ENCODE data around the gene SH3GL1.
"Not testable (repeated sequence)": the region's sequence is repeated elsewhere in the genome, so short reads cannot be mapped to it uniquely, and the experiment has no call there.

SH3GL1 gene

GRCh38 chr19:4354282-4354681, 46.1 kb downstream of the SH3GL1 start:
- Histone ChIP-seq H3K4me2 (ENCODE audit: low read length) (no peak overlapping the region), H3K9me3 (replicated peaks; ENCODE audit: low read length) (no peaks in the 10 kb centered on the region), H3K27me3 (ENCODE audit: control insufficient read depth, insufficient read depth, low read length) (no peaks in the 10 kb centered on the region), H3K4me3 (ENCODE audit: low read length) (no peak overlapping the region), H3K9ac (ENCODE audit: low read depth, low read length) (no peak overlapping the region), H3K4me1 (ENCODE audit: control insufficient read depth, insufficient read depth, low read length) (no peaks in the 10 kb centered on the region), H3K36me3 (ENCODE audit: insufficient read depth, low read length) (peaks cover 9% of the 10 kb centered on the region)

GRCh38 chr19:4352701-4353121, 47.6 kb downstream of the SH3GL1 start:
- Histone ChIP-seq H3K4me2 (ENCODE audit: low read length) (no peak overlapping the region), H3K36me3 (ENCODE audit: insufficient read depth, low read length) (no peaks in the 10 kb centered on the region), H3K9ac (ENCODE audit: low read depth, low read length) (no peak overlapping the region), H3K4me1 (ENCODE audit: control insufficient read depth, insufficient read depth, low read length) (no peaks in the 10 kb centered on the region), H3K27me3 (ENCODE audit: control insufficient read depth, insufficient read depth, low read length) (no peaks in the 10 kb centered on the region), H3K9me3 (replicated peaks; ENCODE audit: low read length) (no peaks in the 10 kb centered on the region), H3K4me3 (ENCODE audit: low read length) (no peak overlapping the region)

- no peak overlapping the region for H3K4me3 ChIP-seq (ENCODE audit: low read length)
- no peak overlapping the region for H3K4me2 ChIP-seq (ENCODE audit: low read length)
- no peaks in the 10 kb centered on the region for H3K4me1 ChIP-seq (ENCODE audit: control insufficient read depth, insufficient read depth, low read length)
- H3K27me3 ChIP-seq (ENCODE audit: control insufficient read depth, insufficient read depth, low read length), result no peaks in the 10 kb centered on the region
- H3K9me3 ChIP-seq (replicated peaks; ENCODE audit: low read length), result no peaks in the 10 kb centered on the region
- peaks cover 3% of the 10 kb centered on the region for H3K36me3 ChIP-seq (ENCODE audit: insufficient read depth, low read length)
- no peak overlapping the region for H3K9ac ChIP-seq (ENCODE audit: low read depth, low read length)
Observed at GRCh38 chr19:4350726-4351125, 49.6 kb downstream of the SH3GL1 start.

GRCh38 chr19:4350111-4350510, 50.2 kb downstream of the SH3GL1 start:
- Histone ChIP-seq H3K27me3 (ENCODE audit: control insufficient read depth, insufficient read depth, low read length) (no peaks in the 10 kb centered on the region), H3K9ac (ENCODE audit: low read depth, low read length) (no peak overlapping the region), H3K4me1 (ENCODE audit: control insufficient read depth, insufficient read depth, low read length) (no peaks in the 10 kb centered on the region), H3K9me3 (replicated peaks; ENCODE audit: low read length) (no peaks in the 10 kb centered on the region), H3K36me3 (ENCODE audit: insufficient read depth, low read length) (peaks cover 3% of the 10 kb centered on the region), H3K4me2 (ENCODE audit: low read length) (no peak overlapping the region), H3K4me3 (ENCODE audit: low read length) (no peak overlapping the region)

GRCh38 chr19:4349225-4349624, 51.1 kb downstream of the SH3GL1 start:
- not testable (repeated sequence) for H3K4me3 ChIP-seq (ENCODE audit: low read length); H3K9ac ChIP-seq (ENCODE audit: low read depth, low read length); H3K4me1 ChIP-seq (ENCODE audit: control insufficient read depth, insufficient read depth, low read length); H3K36me3 ChIP-seq (ENCODE audit: insufficient read depth, low read length); H3K4me2 ChIP-seq (ENCODE audit: low read length); H3K27me3 ChIP-seq (ENCODE audit: control insufficient read depth, insufficient read depth, low read length); H3K9me3 ChIP-seq (replicated peaks; ENCODE audit: low read length)

- Histone ChIP-seq H3K4me3 (ENCODE audit: low read length) (no peak overlapping the region), H3K36me3 (ENCODE audit: insufficient read depth, low read length) (peaks cover 3% of the 10 kb centered on the region), H3K27me3 (ENCODE audit: control insufficient read depth, insufficient read depth, low read length) (no peaks in the 10 kb centered on the region), H3K4me2 (ENCODE audit: low read length) (no peak overlapping the region), H3K9me3 (replicated peaks; ENCODE audit: low read length) (no peaks in the 10 kb centered on the region), H3K4me1 (ENCODE audit: control insufficient read depth, insufficient read depth, low read length) (peaks cover 7% of the 10 kb centered on the region), H3K9ac (ENCODE audit: low read depth, low read length) (no peak overlapping the region)
Observed at GRCh38 chr19:4347521-4347920, 52.8 kb downstream of the SH3GL1 start.

- H3K4me1 ChIP-seq (ENCODE audit: control insufficient read depth, insufficient read depth, low read length), result peaks cover 13% of the 10 kb centered on the region
- no peaks in the 10 kb centered on the region for H3K9me3 ChIP-seq (replicated peaks; ENCODE audit: low read length)
- H3K9ac ChIP-seq (ENCODE audit: low read depth, low read length), result no peak overlapping the region
- no peak overlapping the region for H3K4me3 ChIP-seq (ENCODE audit: low read length)
- H3K36me3 ChIP-seq (ENCODE audit: insufficient read depth, low read length), result peaks cover 3% of the 10 kb centered on the region
- no peak overlapping the region for H3K4me2 ChIP-seq (ENCODE audit: low read length)
- H3K27me3 ChIP-seq (ENCODE audit: control insufficient read depth, insufficient read depth, low read length), result no peaks in the 10 kb centered on the region
Observed at GRCh38 chr19:4346020-4346383, 54.3 kb downstream of the SH3GL1 start.

- Histone ChIP-seq H3K27me3 (ENCODE audit: control insufficient read depth, insufficient read depth, low read length) (no peaks in the 10 kb centered on the region), H3K4me2 (ENCODE audit: low read length) (no peak overlapping the region), H3K4me1 (ENCODE audit: control insufficient read depth, insufficient read depth, low read length) (peaks cover 13% of the 10 kb centered on the region), H3K36me3 (ENCODE audit: insufficient read depth, low read length) (peaks cover 3% of the 10 kb centered on the region), H3K9me3 (replicated peaks; ENCODE audit: low read length) (no peaks in the 10 kb centered on the region), H3K9ac (ENCODE audit: low read depth, low read length) (no peak overlapping the region), H3K4me3 (ENCODE audit: low read length) (no peak overlapping the region)
Observed at GRCh38 chr19:4345342-4346019, 54.9 kb downstream of the SH3GL1 start.

- Histone ChIP-seq H3K4me3 (ENCODE audit: low read length) (peak within 1 kb of the TSS; percentile 88), H3K4me1 (ENCODE audit: control insufficient read depth, insufficient read depth, low read length) (peaks cover 14% of the 10 kb centered on the region), H3K4me2 (ENCODE audit: low read length) (peak within 1 kb of the TSS; percentile 99), H3K9ac (ENCODE audit: low read depth, low read length) (peak within 1 kb of the TSS; percentile 84), H3K9me3 (replicated peaks; ENCODE audit: low read length) (no peaks in the 10 kb centered on the region), H3K36me3 (ENCODE audit: insufficient read depth, low read length) (peaks cover 3% of the 10 kb centered on the region), H3K27me3 (ENCODE audit: control insufficient read depth, insufficient read depth, low read length) (no peaks in the 10 kb centered on the region)
Observed at GRCh38 chr19:4343370-4344307, 56.7 kb downstream of the SH3GL1 start, which contains the start of gene MPND. Gene MPND (plus strand): TSS chr19:4343562. CDS start chr19:4343594, 32 bp downstream.

GRCh38 chr19:4342615-4343369, 57.6 kb downstream of the SH3GL1 start:
- peaks cover 20% of the 10 kb centered on the region for H3K4me1 ChIP-seq (ENCODE audit: control insufficient read depth, insufficient read depth, low read length)
- H3K36me3 ChIP-seq (ENCODE audit: insufficient read depth, low read length), result peaks cover 3% of the 10 kb centered on the region
- peak overlapping the region; percentile 84 for H3K9ac ChIP-seq (ENCODE audit: low read depth, low read length)
- H3K27me3 ChIP-seq (ENCODE audit: control insufficient read depth, insufficient read depth, low read length), result no peaks in the 10 kb centered on the region
- H3K4me3 ChIP-seq (ENCODE audit: low read length), result peak overlapping the region; percentile 88
- H3K9me3 ChIP-seq (replicated peaks; ENCODE audit: low read length), result no peaks in the 10 kb centered on the region
- peak overlapping the region; percentile 99 for H3K4me2 ChIP-seq (ENCODE audit: low read length)

GRCh38 chr19:4342314-4342614, 58.1 kb downstream of the SH3GL1 start:
- Histone ChIP-seq H3K27me3 (ENCODE audit: control insufficient read depth, insufficient read depth, low read length) (no peaks in the 10 kb centered on the region), H3K4me2 (ENCODE audit: low read length) (peak overlapping the region; percentile 95), H3K36me3 (ENCODE audit: insufficient read depth, low read length) (peaks cover 3% of the 10 kb centered on the region), H3K9me3 (replicated peaks; ENCODE audit: low read length) (no peaks in the 10 kb centered on the region), H3K4me1 (ENCODE audit: control insufficient read depth, insufficient read depth, low read length) (peaks cover 21% of the 10 kb centered on the region), H3K4me3 (ENCODE audit: low read length) (peak overlapping the region; percentile 79), H3K9ac (ENCODE audit: low read depth, low read length) (peak overlapping the region; percentile 84)
